Cerebellar cortex (tissue), 1 donor: ENCODE measurements around the gene TNFRSF4.

Source experiments
- DNase-seq: peaks from one replicate; pipeline ENCODE4 v3.0.0-alpha.2; 2015; ENCODE audit warnings: low spot score

TNFRSF4 gene

DNA sequence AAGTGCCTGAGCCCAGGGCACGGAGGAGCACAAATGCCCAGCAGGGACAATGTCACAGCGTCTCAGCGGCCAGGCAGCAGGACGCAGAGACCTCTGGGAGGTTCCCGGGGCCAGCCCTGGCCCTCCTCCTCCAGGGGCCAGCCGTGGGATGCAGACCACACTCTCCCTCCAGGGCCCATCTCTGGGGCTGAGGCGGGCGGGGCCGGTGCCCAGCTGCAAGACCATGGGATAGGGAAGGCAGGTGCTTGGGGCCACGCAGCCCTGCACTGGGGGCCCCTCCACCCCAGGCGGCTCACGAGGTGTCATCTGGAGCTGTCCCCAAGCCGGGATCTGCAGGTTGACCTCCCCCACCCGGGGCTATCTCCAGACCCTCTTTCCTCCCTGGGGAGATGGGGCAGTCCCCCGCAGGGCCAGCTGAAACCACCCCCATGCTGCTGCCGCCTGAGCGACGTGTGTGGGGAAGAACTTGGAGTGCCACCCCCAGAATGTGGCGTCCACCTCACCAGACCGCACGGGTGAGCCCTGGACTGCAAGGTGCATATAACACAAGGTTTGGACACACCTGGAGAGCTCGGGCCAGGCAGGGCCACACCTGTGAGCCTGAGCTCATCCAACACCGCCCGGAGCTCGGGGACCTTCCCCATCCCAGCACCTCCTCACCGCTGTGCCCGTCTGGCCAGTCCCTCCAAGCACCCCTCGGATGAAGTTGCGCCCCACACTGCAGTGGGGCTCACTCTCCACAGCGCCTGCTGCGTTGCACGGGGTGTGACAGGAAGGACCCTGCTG, 44.3 kb downstream of the TNFRSF4 start:
- no peak for DNase-seq

DNA sequence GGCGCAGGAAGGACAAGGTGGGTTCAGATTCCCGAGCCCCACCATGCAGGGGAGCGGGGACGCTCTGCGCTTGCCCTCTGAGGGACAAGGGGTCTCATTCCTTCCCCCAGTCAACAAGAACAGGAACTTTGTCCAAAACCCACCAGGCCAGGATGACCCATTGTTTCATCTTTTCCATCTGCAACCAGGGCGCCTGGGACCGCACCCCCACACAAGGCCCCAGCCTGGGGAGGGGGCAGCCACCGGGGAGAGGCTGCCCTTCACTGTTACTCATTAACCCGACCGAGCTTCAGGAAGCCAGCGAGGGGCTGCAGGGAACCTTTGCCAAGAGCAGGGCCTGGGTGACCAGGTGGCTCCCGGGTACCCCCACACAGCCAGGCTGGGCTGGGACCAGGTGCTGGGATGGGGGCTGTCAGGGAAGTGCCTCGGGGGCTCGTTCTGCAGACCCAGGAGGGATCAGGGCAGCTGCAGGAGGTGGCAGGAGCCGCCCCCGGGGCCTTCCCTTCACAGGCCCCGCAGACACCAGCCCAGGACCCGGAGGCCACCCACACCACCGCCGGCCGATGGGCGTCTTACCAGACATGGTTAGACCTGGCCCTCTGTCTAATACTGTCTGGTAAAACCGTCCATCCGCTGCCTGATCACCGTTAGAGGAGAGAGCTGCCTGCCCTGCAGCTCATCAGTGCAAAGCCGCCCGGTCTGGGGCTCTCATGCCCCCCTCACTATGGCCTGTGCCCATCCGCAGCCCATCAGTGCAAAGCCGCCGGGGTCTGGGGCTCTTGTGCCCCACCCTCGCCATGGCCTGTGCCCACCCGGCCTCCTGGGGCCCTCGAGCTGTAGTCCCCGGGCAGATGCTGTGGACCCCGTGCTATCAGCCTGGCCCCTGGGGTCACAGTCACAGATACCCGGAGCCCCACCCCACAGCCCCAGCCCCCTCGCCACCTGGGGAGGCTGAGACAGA, 45.2 kb downstream of the TNFRSF4 start:
- no peak for DNase-seq

GRCh38 chr1:1167841-1168450, 46.0 kb downstream of the TNFRSF4 start:
- no peak for DNase-seq

DNA sequence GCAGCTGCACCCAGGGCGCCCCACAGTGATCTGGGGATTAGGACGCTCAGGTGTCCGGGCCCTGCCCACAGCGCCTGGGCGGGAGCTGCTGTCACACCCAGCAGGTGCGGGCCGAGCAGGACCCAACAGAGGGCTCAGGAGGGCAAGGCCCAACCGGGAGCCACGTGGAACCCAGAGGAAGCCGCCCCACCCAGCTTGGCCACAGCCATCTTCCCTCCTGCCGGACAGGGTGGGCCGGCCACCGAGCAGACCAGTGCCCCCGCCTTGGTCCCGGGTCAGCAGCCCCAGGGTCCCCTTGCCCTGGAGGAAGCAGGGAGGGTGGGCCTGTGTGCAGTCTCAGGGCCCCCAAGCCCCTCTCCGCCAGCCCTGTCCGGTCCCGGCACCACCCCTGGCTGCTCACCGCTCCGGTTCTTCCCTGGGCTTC, 46.5 kb downstream of the TNFRSF4 start:
- DNase-seq: no peak

DNA sequence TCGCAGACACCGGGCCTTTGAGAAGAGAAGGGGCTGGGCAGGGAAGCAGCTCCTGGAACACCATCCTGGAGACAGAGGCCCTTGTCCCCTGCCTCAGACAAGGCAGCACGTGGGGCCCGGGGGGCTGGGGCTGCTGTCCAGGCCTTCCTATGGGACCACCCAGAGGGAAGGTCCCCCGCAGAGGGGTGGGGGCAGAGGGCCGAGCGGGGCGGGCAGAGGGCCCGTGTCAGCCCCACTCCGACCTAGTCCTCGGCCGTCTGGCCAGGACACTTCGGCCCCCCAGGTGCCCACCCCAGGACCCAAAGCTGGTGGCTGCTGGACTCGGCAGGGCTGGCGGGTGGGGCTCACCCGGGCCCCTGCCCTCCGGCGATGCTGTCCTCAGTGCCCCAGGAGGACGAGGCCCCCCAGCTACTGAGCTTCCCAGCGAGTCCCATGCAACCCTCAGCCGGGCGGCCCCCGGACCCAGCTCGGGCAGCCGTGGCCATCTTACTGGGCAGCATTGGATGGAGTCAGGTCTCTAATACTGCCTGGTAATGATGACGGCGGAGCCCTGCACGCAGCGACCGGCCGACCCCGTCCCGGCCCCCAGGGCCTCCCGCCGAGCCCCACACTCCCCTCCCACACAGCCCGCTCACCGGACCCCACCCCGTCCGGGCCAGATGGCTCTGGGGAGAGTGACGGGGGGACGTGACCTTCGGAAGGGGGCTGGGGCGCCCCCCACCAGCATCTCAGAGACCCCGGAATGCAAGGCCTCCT, 47.1 kb downstream of the TNFRSF4 start:
- DNase-seq: no peak

DNA sequence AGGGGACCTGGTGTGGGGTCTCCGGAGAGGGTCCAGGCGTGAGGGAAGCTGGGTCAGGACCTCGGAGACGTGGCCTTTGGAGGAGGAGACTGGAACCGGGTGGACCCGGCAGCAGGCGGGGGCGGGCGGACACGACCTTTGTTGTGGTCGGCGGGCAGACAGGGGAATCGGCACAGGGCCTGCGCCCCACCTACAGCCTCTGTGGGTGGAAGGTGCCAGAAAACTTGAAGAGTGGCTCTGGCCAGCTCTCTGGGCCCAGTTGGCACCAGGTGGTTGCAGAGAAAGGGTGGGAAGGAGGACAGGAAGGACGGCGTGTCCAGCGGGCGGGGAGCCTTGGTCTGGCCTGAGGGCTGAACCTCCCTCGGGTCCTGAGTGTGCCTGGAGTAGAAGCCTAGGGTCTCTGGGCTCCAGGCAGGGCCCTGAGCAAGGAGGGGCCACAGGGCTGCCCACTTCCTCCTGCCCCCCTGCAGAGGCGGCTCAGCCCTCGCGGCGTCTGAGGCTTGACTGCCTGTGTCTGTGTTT, 48.0 kb downstream of the TNFRSF4 start:
- no peak for DNase-seq

- no peak for DNase-seq
Measured at GRCh38 chr1:1165485-1165884, 48.5 kb downstream of the TNFRSF4 start.

DNA sequence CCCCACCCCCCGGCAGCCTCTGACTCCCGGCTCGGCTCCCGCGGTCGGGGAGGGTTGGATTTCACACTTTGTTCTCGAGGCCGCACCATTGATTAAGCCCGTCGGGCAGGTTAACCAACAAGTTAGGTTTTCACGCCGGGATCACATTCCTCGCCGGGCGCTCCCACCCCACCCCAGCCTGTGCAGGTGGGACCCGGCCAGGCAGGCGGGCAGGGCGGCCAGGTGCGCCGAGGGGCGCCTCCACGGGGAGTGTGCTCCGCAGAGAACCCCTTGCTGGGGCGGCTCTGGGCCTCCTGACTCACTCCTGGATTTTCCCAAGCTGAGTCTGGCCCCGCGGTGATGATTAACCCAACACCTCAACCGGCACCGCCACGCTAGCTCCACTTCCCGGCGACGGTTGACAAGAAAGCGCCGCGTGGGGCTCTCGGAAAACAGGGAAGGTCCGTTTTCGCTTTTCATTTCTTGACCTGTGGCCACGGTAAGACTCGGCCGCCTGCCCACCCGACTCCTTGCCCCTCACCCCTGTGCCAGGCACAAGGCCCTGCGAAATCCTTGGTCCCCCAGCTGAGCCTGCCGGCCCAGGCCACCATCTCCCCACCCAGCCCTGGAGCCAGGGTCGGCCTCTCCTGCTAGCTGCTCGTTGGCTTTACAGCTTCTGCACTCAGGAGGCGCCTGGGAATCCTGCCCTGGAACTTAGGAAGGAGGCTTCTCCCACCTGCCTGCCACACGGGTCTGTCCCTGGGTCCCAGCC, 49.1 kb downstream of the TNFRSF4 start:
- DNase-seq: no peak

DNA sequence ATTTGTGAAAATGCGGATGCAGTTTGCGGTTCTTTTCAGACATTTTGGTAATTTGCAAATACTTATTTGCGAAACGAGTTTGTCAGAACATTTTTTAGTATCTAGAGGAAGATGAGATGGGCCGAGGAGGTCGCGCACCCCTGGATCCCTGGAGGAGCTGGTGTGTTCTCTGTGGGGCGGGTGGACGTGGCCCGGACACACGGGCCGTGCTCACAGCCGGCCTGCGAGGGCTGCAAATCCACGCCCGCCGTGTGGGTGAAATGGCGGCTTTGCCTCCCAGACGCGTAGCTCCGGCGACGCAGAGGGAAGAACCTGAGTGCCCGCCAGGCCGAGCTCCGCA, 49.6 kb downstream of the TNFRSF4 start:
- no peak for DNase-seq

- DNase-seq: no peak
Measured at GRCh38 chr1:1163538-1164070, 50.3 kb downstream of the TNFRSF4 start.

- no peak for DNase-seq
Measured at GRCh38 chr1:1162597-1163537, 51.1 kb downstream of the TNFRSF4 start.

- no peak for DNase-seq
Measured at GRCh38 chr1:1161683-1162079, 52.3 kb downstream of the TNFRSF4 start.
